IMR-90 (cell line): Measurements from ENCODE around the gene CELA3B. TPM values are rescaled to one million over a fixed set of nuclear protein-coding genes. Genes with fewer than 3 reads are reported as not detected.

Experiments used
- ATAC-seq: fragments of 200-7000 bp; cut with Tn5 transposase; 2 replicates; pipeline ENCODE4 v1.9.1; 2020; ENCODE audit warnings: low read depth, mild to moderate bottlenecking, moderate library complexity
- BruUV-seq: library from RNA; stranded (reverse); fragments of 400-500 nt; replicated peaks from 2 replicates; lab custom pipeline; 2021; lab: Mats Ljungman, UMichigan
- CTCF ChIA-PET: fragments of 300-600 bp; formaldehyde crosslinking; extraction: SDS; loops from one replicate; lab custom pipeline; 2021; ENCODE audit warnings: antibody characterized with exemption; lab: Yijun Ruan, JAX
- POLR2A ChIA-PET: fragments of 300-600 bp; sonication (Branson Sonifier 250); formaldehyde crosslinking; loops from one replicate; lab custom pipeline; 2022; ENCODE audit warnings: antibody characterized with exemption; ENCODE audit not compliant: unreplicated experiment; lab: Charles Lee
- DNase-seq: peaks from one replicate; pipeline ENCODE4 v3.0.0; 2013
- H2AFZ ChIP-seq: replicated peaks from 2 replicates; pipeline ENCODE3; 2013; ENCODE audit warnings: low read length, mild to moderate bottlenecking; ENCODE audit not compliant: poor library complexity
- H2AK5ac ChIP-seq: 2 replicates; pipeline ENCODE4 v1.6.1; 2013; ENCODE audit warnings: low read depth, low read length, inconsistent platforms
- H2AK9ac ChIP-seq: replicated peaks from 2 replicates; pipeline ENCODE3; 2013; ENCODE audit warnings: mild to moderate bottlenecking, low read depth, low read length, moderate library complexity; ENCODE audit not compliant: poor library complexity
- H2BK120ac ChIP-seq: 2 replicates; pipeline ENCODE4 v1.6.1; 2013; ENCODE audit warnings: low read depth, low read length, inconsistent platforms
- H2BK15ac ChIP-seq: 3 replicates; pipeline ENCODE4 v1.6.1; 2013; ENCODE audit warnings: low read depth, low read length, inconsistent platforms
- H2BK20ac ChIP-seq: 2 replicates; pipeline ENCODE4 v1.6.1; 2013; ENCODE audit warnings: low read depth, mild to moderate bottlenecking, inconsistent platforms, low read length, moderate library complexity
- H2BK5ac ChIP-seq: 2 replicates; pipeline ENCODE4 v1.6.1; 2013; ENCODE audit warnings: mild to moderate bottlenecking, low read depth, low read length, inconsistent platforms; ENCODE audit not compliant: poor library complexity, severe bottlenecking
- H3K14ac ChIP-seq: replicated peaks from 2 replicates; pipeline ENCODE4 v1.6.1; 2013; ENCODE audit warnings: low read depth, low read length, inconsistent platforms
- H3K18ac ChIP-seq: 2 replicates; pipeline ENCODE4 v1.6.1; 2013; ENCODE audit warnings: low read depth, low read length, control low read depth
- H3K23ac ChIP-seq: 2 replicates; pipeline ENCODE4 v1.6.1; 2013; ENCODE audit warnings: low read depth, low read length, inconsistent platforms
- H3K27ac ChIP-seq: 2 replicates; pipeline ENCODE4 v1.5.1; 2013; ENCODE audit warnings: mild to moderate bottlenecking, control low read depth, low read length; ENCODE audit not compliant: insufficient read depth
- H3K27me3 ChIP-seq: 2 replicates; pipeline ENCODE4 v1.6.1; 2013; ENCODE audit warnings: low read length; ENCODE audit not compliant: control insufficient read depth, insufficient read depth
- H3K36me3 ChIP-seq: 2 replicates; pipeline ENCODE4 v1.6.1; 2013; ENCODE audit warnings: low read length, mixed read lengths; ENCODE audit not compliant: control insufficient read depth, insufficient read depth
- H3K4ac ChIP-seq: 2 replicates; pipeline ENCODE4 v1.6.1; 2013; ENCODE audit warnings: low read depth, low read length, inconsistent platforms
- H3K4me1 ChIP-seq: 2 replicates; pipeline ENCODE4 v1.6.1; 2013; ENCODE audit warnings: low read length, mixed read lengths; ENCODE audit not compliant: control insufficient read depth, insufficient read depth
- H3K4me2 ChIP-seq: 2 replicates; pipeline ENCODE4 v1.6.1; 2013; ENCODE audit warnings: low read depth, mild to moderate bottlenecking, control low read depth, low read length, moderate library complexity
- H3K4me3 ChIP-seq: 2 replicates; pipeline ENCODE4 v1.5.1; 2013; ENCODE audit warnings: low read depth, mild to moderate bottlenecking, control low read depth, low read length, moderate library complexity; ENCODE audit not compliant: insufficient read depth
- H3K56ac ChIP-seq: 2 replicates; pipeline ENCODE4 v1.6.1; 2013; ENCODE audit warnings: low read length, inconsistent platforms; ENCODE audit not compliant: insufficient read depth; ENCODE audit errors: extremely low read depth
- H3K79me1 ChIP-seq, 2 experiments: 2 replicates each; pipeline ENCODE4 v1.6.1; 2013; ENCODE audit warnings: low read length in 2 of 2, inconsistent platforms in 1 of 2, low read depth in 1 of 2
- H3K9ac ChIP-seq: 2 replicates; pipeline ENCODE4 v1.6.1; 2013; ENCODE audit warnings: low read depth, low read length, control low read depth
- H3K9me1 ChIP-seq: 2 replicates; pipeline ENCODE4 v1.6.1; 2013; ENCODE audit warnings: low read length, inconsistent platforms; ENCODE audit not compliant: insufficient read depth
- H3K9me3 ChIP-seq: 2 replicates; pipeline ENCODE4 v1.6.1; 2013; ENCODE audit warnings: low read length; ENCODE audit not compliant: control insufficient read depth, insufficient read depth
- H4K20me1 ChIP-seq: 2 replicates; pipeline ENCODE4 v1.6.1; 2013; ENCODE audit warnings: low read length, inconsistent platforms; ENCODE audit not compliant: insufficient read depth
- H4K5ac ChIP-seq: 2 replicates; pipeline ENCODE4 v1.6.1; 2013; ENCODE audit warnings: mild to moderate bottlenecking, low read depth, low read length, control low read depth
- H4K8ac ChIP-seq, 2 experiments: 2 replicates each; pipeline ENCODE4 v1.6.1; 2013; ENCODE audit warnings: low read depth in 2 of 2, low read length in 2 of 2, control low read depth in 1 of 2, inconsistent platforms in 1 of 2
- H4K91ac ChIP-seq: 2 replicates; pipeline ENCODE4 v1.6.1; 2013; ENCODE audit warnings: low read depth, low read length, inconsistent platforms; ENCODE audit not compliant: insufficient read depth
- BHLHE40 ChIP-seq: fragments of 150-350 bp; IDR thresholded peaks from 2 replicates; pipeline ENCODE4 v1.6.1; 2016; ENCODE audit warnings: mild to moderate bottlenecking, low read depth, low read length
- CEBPB ChIP-seq: IDR thresholded peaks from 2 replicates; pipeline ENCODE4 v1.6.1; 2012; ENCODE audit warnings: low read depth, low read length, improper control_type of control experiment
- CHD1 ChIP-seq: IDR thresholded peaks from 2 replicates; pipeline ENCODE4 v1.6.1; 2012; ENCODE audit warnings: low read depth, low read length, improper control_type of control experiment
- ELK1 ChIP-seq: fragments of 150-350 bp; IDR thresholded peaks from 2 replicates; pipeline ENCODE4 v1.6.1; 2016; ENCODE audit warnings: low read depth, mild to moderate bottlenecking, low read length, moderate library complexity, borderline replicate concordance
- MAZ ChIP-seq: IDR thresholded peaks from 2 replicates; pipeline ENCODE4 v1.6.1; 2012; ENCODE audit warnings: low read depth, mild to moderate bottlenecking, low read length, improper control_type of control experiment, moderate library complexity, borderline replicate concordance
- MXI1 ChIP-seq: IDR thresholded peaks from 2 replicates; pipeline ENCODE4 v1.6.1; 2012; ENCODE audit warnings: low read depth, mild to moderate bottlenecking, low read length, moderate library complexity, borderline replicate concordance
- NFE2L2 ChIP-seq: fragments of 150-350 bp; IDR thresholded peaks from 2 replicates; pipeline ENCODE4 v1.6.1; 2016; ENCODE audit warnings: low read depth, mild to moderate bottlenecking, low read length
- POLR2A ChIP-seq: IDR thresholded peaks from 2 replicates; pipeline ENCODE4 v1.6.1; 2012; ENCODE audit warnings: mild to moderate bottlenecking, low read depth, low read length
- RFX5 ChIP-seq: IDR thresholded peaks from 2 replicates; pipeline ENCODE4 v1.8.0; 2012; ENCODE audit warnings: low read depth, mild to moderate bottlenecking, low read length, moderate library complexity
- SMC3 ChIP-seq: fragments of 150-350 bp; IDR thresholded peaks from 2 replicates; pipeline ENCODE4 v1.6.1; 2016; ENCODE audit warnings: low read depth, mild to moderate bottlenecking, antibody characterized with exemption, low read length, moderate library complexity
- WGBS, 2 experiments: methylation state at CpG; one replicate each; pipeline versions ENCODE4 v1.1.5 to v1.1.7; 2013; ENCODE audit warnings: missing lambda C conversion rate in 2 of 2; ENCODE audit not compliant: insufficient read length in 1 of 2; ENCODE audit errors: extremely low coverage in 2 of 2; 5-methylcytosine and 5-hydroxymethylcytosine counted together
- dilution Hi-C: fragments of 300-500 bp; cut with HindIII; formaldehyde crosslinking; loops from one replicate; pipeline ENCODE4 v1.14.3; 2018; ENCODE audit warnings: low sequenced_read_pairs; ENCODE audit not compliant: unreplicated experiment
- in situ Hi-C: fragments of 300-500 bp; cut with MboI; formaldehyde crosslinking; loops from 3 replicates; pipeline ENCODE4 v1.14.3; 2019; ENCODE audit warnings: low sequenced_read_pairs, inconsistent platforms, mixed read lengths
- intact Hi-C: fragments of 100-400 bp; cut with micrococcal nuclease; formaldehyde crosslinking; loops from 2 replicates; pipeline ENCODE4 v1.10.0; 2022
- polyA plus RNA-seq, 3 experiments: library from polyadenylated mRNA; depleted of rRNA; stranded (reverse); fragments of >200 nt; gene quantifications; 2 replicates each; pipeline ENCODE4 v1.2.3, GENCODE V29; 2012; ENCODE audit warnings: low replicate concordance in 1 of 3
- total RNA-seq: library from RNA; depleted of rRNA; stranded (reverse); fragments of >200 nt; gene quantifications from 2 replicates; pipeline ENCODE4 v1.2.3, GENCODE V29; 2012

CELA3B gene
- total and polyA plus RNA-seq, 2 of the 4 experiments (the other 2 are of a cell fraction) = not detected

- TF ChIP-seq MAZ (no peak), NFE2L2 (no peak), POLR2A (no peak)
These were observed 37.9 kb upstream of the CELA3B start (continued) for GRCh38 chr1:21938732-21939538.

GRCh38 chr1:21939650-21940374, 37.0 kb upstream of the CELA3B start:
- Histone ChIP-seq H3K56ac (peak overlapping the region; percentile 20; the same call in 1 of the 2 replicates), H4K20me1 (no peaks in the 10 kb centered on the region), H4K91ac (peak overlapping the region; percentile 32), H2BK15ac (peak overlapping the region; percentile 60; the same call in 2 of the 3 replicates), H3K79me1 (peaks cover 14 to 21% of the 10 kb centered on the region in 2 experiments), H3K36me3 (no peaks in the 10 kb centered on the region), H3K9ac (no peak overlapping the region; the same call in 1 of the 2 replicates), H3K18ac (peak overlapping the region; percentile 22; the same call in 1 of the 2 replicates), H3K9me3 (no peaks in the 10 kb centered on the region), H2AFZ (peak overlapping the region; percentile 75), H3K27ac (peak overlapping the region; percentile 24), H3K23ac (peak overlapping the region; percentile 51; the same call in 1 of the 2 replicates), H3K4me1 (peaks cover 22% of the 10 kb centered on the region), H3K4me3 (no peak overlapping the region), H2AK9ac (peak overlapping the region; percentile 18), H3K14ac (peak overlapping the region; percentile 49; the same call in 1 of the 2 replicates), H2BK20ac (peak overlapping the region; percentile 76), H2BK120ac (peak overlapping the region; percentile 82), H4K5ac (peak overlapping the region; percentile 50), H3K4ac (peak overlapping the region; percentile 74), H3K4me2 (peak overlapping the region; percentile 34; the same call in 1 of the 2 replicates), H3K27me3 (no peaks in the 10 kb centered on the region), H2BK5ac (peak overlapping the region; percentile 78), H3K9me1 (peaks cover 22% of the 10 kb centered on the region), H2AK5ac (peak overlapping the region; percentile 27), H4K8ac (peak overlapping the region; percentile 19 to 72; a peak in 3 of 4 replicates)
- DNase-seq = peak; percentile 98
- BruUV-seq = no TSS peak
- ChIA-PET CTCF (interaction anchor here (1.2 kb wide), 1 partner anchor 20 kb away, joined by 3 read pairs; no protein-coding TSS in a partner anchor), POLR2A (no interaction called here)
- peak; percentile 7 for ATAC-seq
- WGBS, 2 experiments = no CpG with 5 or more reads among the region's 9 CpGs
- in situ Hi-C loops = no loop called here
- dilution Hi-C loops = no loop called here
- intact Hi-C loops = loop anchor here (5.0 to 10.0 kb wide), 2 partner anchors 73 to 155 kb away; partner anchors contain the start of gene USP48
- no peak for TF ChIP-seq BHLHE40
- TF ChIP-seq NFE2L2 = no peak
- peak; percentile 44; the same call in 1 of the 2 replicates for TF ChIP-seq POLR2A
- TF ChIP-seq RFX5 = no peak
- TF ChIP-seq SMC3 = 0 out of 2 replicates have a peak, but pooled peaks have one; percentile 2
- TF ChIP-seq ELK1 = no peak
- TF ChIP-seq CHD1 = no peak
- no peak for TF ChIP-seq CEBPB
- TF ChIP-seq MXI1 = no peak
